Glutamatergic neuron (in vitro differentiated cells): ENCODE measurements around the gene TUBB1. TPM values are rescaled to one million over a fixed set of nuclear protein-coding genes. Genes with fewer than 3 reads are reported as not detected.

Experiments used
- DNase-seq: peaks from one replicate; pipeline ENCODE4 v3.0.0; 2022
- H3K27ac Mint-ChIP-seq: one replicate; pipeline ENCODE4 v1.8.0; 2020; ENCODE audit warnings: mild to moderate bottlenecking, mixed read lengths, inconsistent platforms; ENCODE audit not compliant: unreplicated experiment
- H3K27me3 Mint-ChIP-seq: one replicate; pipeline ENCODE4 v1.8.0; 2020; ENCODE audit warnings: mild to moderate bottlenecking, moderate library complexity, mixed read lengths, inconsistent platforms; ENCODE audit not compliant: unreplicated experiment
- H3K36me3 Mint-ChIP-seq: one replicate; pipeline ENCODE4 v1.8.0; 2020; ENCODE audit warnings: mild to moderate bottlenecking, mixed read lengths, inconsistent platforms; ENCODE audit not compliant: unreplicated experiment
- H3K4me1 Mint-ChIP-seq: one replicate; pipeline ENCODE4 v1.8.0; 2020; ENCODE audit warnings: mild to moderate bottlenecking, low read depth, mixed read lengths, inconsistent platforms; ENCODE audit not compliant: unreplicated experiment
- H3K4me3 Mint-ChIP-seq: one replicate; pipeline ENCODE4 v1.8.0; 2020; ENCODE audit warnings: mild to moderate bottlenecking, mixed read lengths, inconsistent platforms; ENCODE audit not compliant: unreplicated experiment
- H3K9me3 Mint-ChIP-seq: one replicate; pipeline ENCODE4 v1.8.0; 2020; ENCODE audit warnings: mild to moderate bottlenecking, moderate library complexity, mixed read lengths, inconsistent platforms; ENCODE audit not compliant: unreplicated experiment
- CTCF ChIP-seq: fragments of 200-600 bp; sonication (generic); IDR thresholded peaks from one replicate; pipeline ENCODE4 v1.5.0; 2021; ENCODE audit not compliant: partially characterized antibody, unreplicated experiment
- total RNA-seq: library from RNA; stranded (reverse); fragmentation: NEBNext Ultra II Directional; extraction: Animal tissue kit (Norgen Biotek cat#: 25700); gene quantifications from one replicate; pipeline ENCODE4 v1.2.1, GENCODE V29; 2021; ENCODE audit not compliant: unreplicated experiment

Gene TUBB1
- total RNA-seq, 1 donor from 2014 or later, result not detected

- no peaks in the 10 kb centered on the region for H3K4me1 Mint-ChIP-seq
- H3K9me3 Mint-ChIP-seq, result peaks cover 5% of the 10 kb centered on the region
- peaks cover 15% of the 10 kb centered on the region for H3K27me3 Mint-ChIP-seq
- TF ChIP-seq CTCF, result no peak
- DNase-seq, result peak; percentile 3
- H3K4me3 Mint-ChIP-seq, result no peak overlapping the region
- H3K36me3 Mint-ChIP-seq, result no peaks in the 10 kb centered on the region
- H3K27ac Mint-ChIP-seq, result no peak overlapping the region
Observed at GRCh38 chr20:59002388-59002787, 16.8 kb upstream of the TUBB1 start.

GRCh38 chr20:59002874-59003399 lies 16.3 kb upstream of the TUBB1 start:
- no peak overlapping the region for H3K4me3 Mint-ChIP-seq
- H3K36me3 Mint-ChIP-seq, result no peaks in the 10 kb centered on the region
- no peak overlapping the region for H3K27ac Mint-ChIP-seq
- H3K27me3 Mint-ChIP-seq, result peaks cover 15% of the 10 kb centered on the region
- peak; percentile 7 for DNase-seq
- H3K9me3 Mint-ChIP-seq, result peaks cover 5% of the 10 kb centered on the region
- H3K4me1 Mint-ChIP-seq, result no peaks in the 10 kb centered on the region
- TF ChIP-seq CTCF, result no peak

- H3K27me3 Mint-ChIP-seq, result peaks cover 15% of the 10 kb centered on the region
- no peaks in the 10 kb centered on the region for H3K36me3 Mint-ChIP-seq
- H3K27ac Mint-ChIP-seq, result no peak overlapping the region
- no peak overlapping the region for H3K4me3 Mint-ChIP-seq
- TF ChIP-seq CTCF, result no peak
- H3K9me3 Mint-ChIP-seq, result peaks cover 5% of the 10 kb centered on the region
- no peaks in the 10 kb centered on the region for H3K4me1 Mint-ChIP-seq
- peak; percentile 9 for DNase-seq
Observed at GRCh38 chr20:59003836-59004492, 15.3 kb upstream of the TUBB1 start.

GRCh38 chr20:59004493-59004762 lies 14.8 kb upstream of the TUBB1 start:
- Mint-ChIP-seq H3K27ac (no peak overlapping the region), H3K4me3 (no peak overlapping the region)
- peak; percentile 4 for DNase-seq

More at GRCh38 chr20:59004493-59004762, 14.8 kb upstream of the TUBB1 start:
- TF ChIP-seq CTCF, result no peak
- Mint-ChIP-seq H3K36me3 (no peaks in the 10 kb centered on the region), H3K9me3 (peaks cover 5% of the 10 kb centered on the region), H3K4me1 (no peaks in the 10 kb centered on the region), H3K27me3 (peaks cover 15% of the 10 kb centered on the region)
